Activated CD4-positive, CD25-positive, alpha-beta regulatory T cell treated with anti-CD3 and anti-CD28 coated beads, Interleukin-2, amount 50 U/mL, for 72 hours (primary cell): ENCODE data around the gene RSPH4A.
"Not testable (repeated sequence)": the region's sequence is repeated elsewhere in the genome, so short reads cannot be mapped to it uniquely, and the experiment has no call there.

Experiments used
- DNase-seq: peaks from one replicate; pipeline ENCODE4 v3.0.0; 2021

Gene RSPH4A

DNA sequence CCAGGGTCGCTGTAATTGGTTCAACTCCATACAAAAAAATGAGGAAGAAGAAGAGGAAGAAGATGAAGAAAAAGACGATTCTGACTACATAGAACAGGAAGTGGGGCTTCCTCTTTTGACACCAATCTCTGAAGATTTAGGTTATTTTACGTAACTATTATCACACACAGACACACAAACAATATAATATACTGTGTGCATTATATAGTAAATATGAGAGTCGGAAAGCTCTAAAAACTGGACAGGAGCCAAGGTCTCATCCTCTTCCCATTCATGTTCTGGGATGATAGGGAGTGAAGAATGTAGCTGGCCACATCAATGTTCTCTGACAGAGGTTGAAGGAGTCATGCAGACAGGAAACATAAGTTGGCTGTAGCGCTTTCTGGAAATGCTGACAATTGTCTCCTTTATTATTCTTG lies 13.3 kb downstream of the RSPH4A start:
- DNase-seq, result no peak

DNA sequence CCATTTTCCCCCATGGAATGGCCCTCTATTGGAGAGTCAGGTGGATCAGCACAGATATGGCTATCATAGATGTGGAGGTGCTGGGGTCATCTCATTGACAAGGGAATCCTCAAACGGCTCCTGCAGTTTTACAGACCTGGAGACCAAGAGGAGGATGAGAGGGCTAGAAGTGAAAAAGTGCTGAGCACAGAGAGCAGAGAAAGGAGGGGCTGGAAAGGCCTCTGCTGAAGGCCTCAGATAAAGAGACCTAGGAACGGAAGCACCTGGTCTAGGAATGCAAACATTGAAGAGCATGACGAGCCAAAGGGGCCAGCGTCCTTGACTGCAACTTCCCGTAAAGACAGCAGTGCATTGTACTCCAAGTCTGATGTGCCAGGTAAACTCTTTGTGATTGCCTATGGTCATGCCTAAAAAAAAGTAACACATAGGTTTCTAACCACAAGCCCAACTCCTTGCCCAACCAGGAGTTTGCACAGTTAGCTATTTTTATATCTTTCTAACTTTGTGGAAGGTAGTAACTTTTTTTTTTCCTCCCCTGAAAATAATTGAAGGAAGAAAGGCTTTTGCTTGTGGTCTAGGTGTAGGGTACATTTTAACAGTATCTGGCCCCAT lies 15.2 kb downstream of the RSPH4A start:
- DNase-seq, result no peak

DNA sequence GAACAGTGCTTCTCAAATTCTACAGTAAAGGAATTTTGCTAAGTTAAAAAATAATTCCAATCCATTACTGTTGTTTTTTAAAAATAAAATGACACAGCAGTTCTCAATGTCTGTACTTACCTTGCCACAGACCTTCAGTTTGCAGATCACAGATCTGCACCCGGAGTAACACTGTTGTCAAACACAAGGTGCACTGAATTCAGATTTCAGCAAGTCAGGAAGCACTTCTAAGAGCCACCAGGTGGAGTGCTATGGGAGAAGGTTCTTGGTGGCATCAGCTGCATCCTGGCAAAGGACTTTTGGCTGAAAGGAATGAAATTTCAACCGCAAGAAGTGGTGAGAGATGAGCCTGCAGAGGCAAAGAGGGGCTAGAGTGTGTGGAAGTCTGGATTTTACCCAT lies 17.4 kb downstream of the RSPH4A start:
- DNase-seq, result no peak

DNA sequence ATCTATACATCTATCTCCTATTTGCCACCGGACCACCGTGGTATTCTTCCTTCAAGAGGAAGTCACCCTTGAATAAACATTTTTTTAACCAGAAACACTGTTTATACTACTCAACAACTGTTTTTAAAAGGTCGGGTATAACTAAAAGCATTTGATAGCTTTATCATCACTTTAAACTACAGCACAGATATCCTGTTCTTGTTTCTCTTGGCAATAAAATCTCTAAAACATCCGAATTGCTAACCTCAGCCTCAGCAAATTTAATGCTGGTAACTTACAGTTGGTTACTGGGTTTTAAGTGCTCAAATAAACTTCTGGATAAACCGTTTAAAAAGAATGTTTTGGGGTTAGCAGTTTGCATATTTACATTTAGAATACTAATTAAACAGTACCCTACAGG lies 31.9 kb downstream of the RSPH4A start:
- no peak for DNase-seq

DNA sequence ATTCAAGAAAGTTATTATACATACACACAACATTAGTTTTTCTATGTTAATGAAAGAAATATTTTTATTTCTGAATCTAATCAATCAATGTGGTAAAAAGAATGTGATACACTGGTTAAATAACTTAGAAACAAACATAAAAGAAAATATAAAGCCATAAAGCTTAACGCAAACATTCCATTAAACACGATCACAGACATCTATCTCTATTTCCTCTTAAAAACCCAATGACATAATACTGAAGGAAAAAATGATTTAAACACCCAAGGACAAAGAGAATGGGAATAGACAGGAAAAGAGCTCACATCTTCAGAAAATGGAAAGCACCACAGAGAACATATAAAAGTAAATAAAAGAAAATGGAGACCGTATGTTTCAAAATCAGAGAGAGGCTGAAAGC lies 32.9 kb downstream of the RSPH4A start:
- no peak for DNase-seq

DNA sequence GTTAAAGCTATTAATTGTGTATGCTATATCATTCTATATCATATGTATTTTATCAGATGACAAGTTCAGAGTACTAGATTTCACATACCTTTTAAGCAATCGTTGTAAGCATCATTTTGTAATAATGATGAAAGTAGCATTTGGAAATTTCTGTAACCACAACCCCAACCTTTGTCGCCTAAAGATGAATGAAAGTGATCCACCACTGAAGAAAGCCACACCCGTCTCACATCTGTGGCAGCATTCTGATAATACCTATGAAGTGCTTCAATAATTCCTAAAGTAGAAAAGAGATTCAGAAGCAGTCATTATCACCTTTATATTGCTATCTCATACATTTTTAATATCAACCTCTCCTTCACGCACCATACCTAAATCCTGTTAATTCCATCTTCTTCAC lies 35.6 kb downstream of the RSPH4A start:
- no peak for DNase-seq

- no peak for DNase-seq
Measured at GRCh38 chr6:116661594-116661993, 45.3 kb downstream of the RSPH4A start.

- no peak for DNase-seq
Measured at GRCh38 chr6:116662202-116662601, 45.9 kb downstream of the RSPH4A start.

DNA sequence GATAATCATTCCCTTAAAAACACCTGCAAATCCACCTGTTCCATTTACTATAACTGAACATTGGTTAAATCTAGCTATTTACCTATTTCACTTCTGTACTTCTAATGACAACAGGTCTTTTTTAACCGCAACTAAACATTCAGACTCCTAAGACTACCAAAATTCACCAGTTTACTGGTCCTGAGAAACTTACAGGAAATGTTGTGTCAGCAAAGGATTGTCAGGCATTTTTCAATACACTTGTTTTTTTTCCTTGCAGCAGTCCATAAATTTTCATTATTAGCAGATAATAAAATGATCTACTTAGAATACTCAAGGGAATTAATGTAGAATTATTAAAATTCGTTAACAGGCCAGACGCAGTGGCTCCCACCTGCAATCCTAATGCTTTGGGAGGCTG lies 47.0 kb downstream of the RSPH4A start:
- DNase-seq, result no peak

DNA sequence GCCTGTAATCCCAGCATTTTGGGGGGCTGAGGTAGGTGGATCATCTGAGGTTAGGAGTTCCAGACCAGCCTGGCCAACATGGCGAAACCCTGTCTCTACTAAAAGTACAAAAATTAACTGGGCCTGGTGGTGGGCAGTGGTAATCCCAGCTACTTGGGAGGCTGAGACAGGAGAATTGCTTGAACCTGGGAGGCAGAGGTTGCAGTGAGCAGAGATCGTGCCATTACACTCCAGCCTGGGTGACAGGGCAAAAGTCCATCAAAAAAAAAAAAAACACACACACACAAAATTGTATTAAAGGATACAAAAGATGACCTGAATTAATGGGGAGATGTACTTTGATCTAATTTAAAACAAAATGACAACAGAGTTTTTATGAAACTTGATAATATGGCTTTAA lies 47.9 kb downstream of the RSPH4A start:
- not testable (repeated sequence) for DNase-seq

- DNase-seq, result no peak
Measured at GRCh38 chr6:116665464-116665863, 49.2 kb downstream of the RSPH4A start.

DNA sequence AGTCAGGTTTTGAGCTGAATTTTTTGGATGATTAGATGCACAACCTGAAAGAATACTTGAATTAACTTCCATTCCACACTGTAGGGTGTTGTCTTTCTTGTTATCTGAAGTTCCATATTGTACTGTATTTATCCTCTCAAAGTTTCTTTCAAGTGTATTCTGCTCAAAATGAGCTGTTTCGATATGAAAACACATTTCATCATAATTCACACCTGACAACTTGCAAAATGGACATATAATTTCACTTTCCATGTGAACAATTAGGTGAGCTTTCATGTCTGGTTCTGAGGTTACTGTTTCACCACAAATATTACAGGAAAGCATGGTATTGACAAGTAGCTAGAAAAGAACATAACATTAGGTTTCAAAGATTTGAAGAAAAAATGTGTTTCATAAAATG lies 50.6 kb downstream of the RSPH4A start:
- no peak for DNase-seq

- DNase-seq, result no peak
Measured at GRCh38 chr6:116667623-116668022, 51.3 kb downstream of the RSPH4A start.

GRCh38 chr6:116672306-116672705 lies 56.0 kb downstream of the RSPH4A start:
- no peak for DNase-seq

DNA sequence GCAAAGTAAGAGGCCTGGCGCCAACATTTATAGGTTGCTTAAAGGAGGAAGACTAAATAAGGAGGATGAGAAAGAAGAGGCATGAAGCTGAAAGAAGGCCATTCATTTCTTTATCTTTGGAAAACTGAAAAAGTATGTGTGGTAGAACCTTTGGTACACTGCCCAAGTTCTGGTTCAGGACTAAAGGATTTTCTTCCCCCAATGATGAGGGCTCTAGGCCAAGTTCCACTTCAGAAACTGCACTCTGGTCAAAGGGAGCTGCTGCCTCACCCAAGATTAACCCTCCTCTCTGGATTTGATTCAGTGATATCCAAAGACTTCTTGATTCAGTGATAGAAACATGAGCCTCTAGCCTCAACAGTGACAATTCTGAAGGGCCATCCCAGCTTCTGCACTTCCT lies 59.7 kb downstream of the RSPH4A start:
- no peak for DNase-seq

DNA sequence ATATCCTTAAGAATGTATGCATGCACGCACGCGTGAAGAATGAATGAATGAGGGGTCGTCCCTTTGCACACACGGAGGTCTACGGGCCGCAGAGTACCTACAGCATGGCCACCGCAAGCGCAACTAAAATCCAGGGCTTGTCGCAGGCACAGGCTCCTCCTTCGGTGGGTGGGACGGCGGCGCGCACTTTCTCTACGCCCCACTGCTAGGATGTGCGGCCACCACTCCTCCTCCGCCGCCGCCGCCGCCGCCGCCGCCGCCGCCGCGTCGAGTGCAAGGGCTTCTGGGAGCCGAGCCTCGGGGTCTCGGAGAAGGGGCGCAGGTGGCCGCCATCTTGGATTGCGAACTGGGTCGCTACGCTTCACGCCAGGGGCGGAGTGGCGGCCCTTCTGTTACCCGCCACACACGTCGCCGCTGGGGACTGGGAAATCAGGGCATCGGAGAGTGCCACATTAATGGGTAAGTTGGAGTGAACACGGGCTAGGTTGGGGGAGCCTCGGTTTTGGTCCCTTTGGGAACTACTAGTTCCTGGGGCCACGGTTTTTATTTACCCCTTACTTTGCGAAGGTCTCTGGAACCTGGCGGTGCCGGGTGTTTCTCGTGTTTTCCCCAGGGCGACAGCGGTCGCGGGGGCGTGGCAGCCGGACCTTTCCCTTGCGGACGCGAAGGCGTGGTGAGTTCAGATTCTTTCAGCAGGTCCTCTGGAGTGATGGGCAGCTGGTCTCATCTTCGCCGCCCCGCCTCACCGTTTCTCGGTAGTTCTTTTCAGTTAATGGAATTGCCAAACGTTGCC lies 64.8 kb downstream of the RSPH4A start, which contains the start of gene KPNA5:
Gene KPNA5 (plus strand): TSS at position 332 of the 793 bp plus-strand sequence. CDS start 124 bp downstream, at position 456.
- peak; percentile 87 for DNase-seq

- no peak for DNase-seq
Measured at GRCh38 chr6:116682334-116682712, 66.0 kb downstream of the RSPH4A start.
